ENCODE results near the gene ACSS2.

- TF ChIP-seq POLR2A (IDR thresholded peaks at IDR 0.05) (no peak), CTCF (IDR thresholded peaks at IDR 0.05) (no peak), POLR2AphosphoS5 (IDR thresholded peaks at IDR 0.05) (no peak)
Measured at GRCh38 chr20:34852298-34852697, 24.1 kb upstream of the ACSS2 start.
